Thoracic aorta (tissue), 2 donors: Measurements from ENCODE around the gene GLUL. TPM values are rescaled to one million over a fixed set of nuclear protein-coding genes. Genes with fewer than 3 reads are reported as not detected.
A peak's percentile ranks its signal among the peaks of the same experiment; 100 is the strongest.

Experiments
- ATAC-seq: fragments of 150-250 bp; one replicate; pipeline ENCODE4 v1.8.0; 2017; ENCODE audit warnings: low read depth; ENCODE audit not compliant: insufficient number of reproducible peaks, low FRiP score
- DNase-seq: peaks from one replicate; pipeline ENCODE4 v3.0.0-alpha.2; 2020; ENCODE audit warnings: low spot score
- H3K27ac ChIP-seq, 2 donors: fragments of 200-600 bp; sonication (generic); 1 replicate in 1 of 2; 2 replicates in 1 of 2; pipeline ENCODE4 v1.5.1; 2016; ENCODE audit warnings: mild to moderate bottlenecking in 2 of 2, moderate library complexity in 2 of 2
- H3K27me3 ChIP-seq: fragments of 200-600 bp; sonication (generic); replicated peaks from 2 replicates; pipeline ENCODE4 v1.6.0; 2016; ENCODE audit warnings: mild to moderate bottlenecking; ENCODE audit not compliant: insufficient read depth
- H3K36me3 ChIP-seq: fragments of 200-600 bp; sonication (generic); one replicate; pipeline ENCODE4 v1.5.1; 2016
- H3K4me1 ChIP-seq, 2 donors: fragments of 200-600 bp; sonication (generic); 1 replicate in 1 of 2; 2 replicates in 1 of 2; pipeline versions ENCODE4 v1.5.1 to v1.6.0; 2016; ENCODE audit warnings: low read depth in 2 of 2, mild to moderate bottlenecking in 1 of 2; ENCODE audit not compliant: control insufficient read depth in 1 of 2
- H3K4me3 ChIP-seq: fragments of 200-600 bp; sonication (generic); 2 replicates; pipeline ENCODE4 v1.5.1; 2016; ENCODE audit warnings: mild to moderate bottlenecking
- H3K9me3 ChIP-seq: fragments of 200-600 bp; sonication (generic); 2 replicates; pipeline ENCODE4 v1.5.1; 2016
- total RNA-seq, 2 donors: library from RNA; depleted of rRNA; stranded (reverse); fragments of >200 nt; gene quantifications; one replicate each; pipeline versions ENCODE4 v1.1.0 to v1.2.3, GENCODE V29; 2016
- TF ChIP-seq, protein P1 (sequence below): fragments of 200-600 bp; sonication (generic); IDR thresholded peaks from one replicate; pipeline ENCODE4 v1.5.1; 2019; ENCODE audit warnings: antibody characterized with exemption

Gene GLUL
- total RNA-seq, 2 donors from 2014 or later: 705 to 998 TPM

DNA sequence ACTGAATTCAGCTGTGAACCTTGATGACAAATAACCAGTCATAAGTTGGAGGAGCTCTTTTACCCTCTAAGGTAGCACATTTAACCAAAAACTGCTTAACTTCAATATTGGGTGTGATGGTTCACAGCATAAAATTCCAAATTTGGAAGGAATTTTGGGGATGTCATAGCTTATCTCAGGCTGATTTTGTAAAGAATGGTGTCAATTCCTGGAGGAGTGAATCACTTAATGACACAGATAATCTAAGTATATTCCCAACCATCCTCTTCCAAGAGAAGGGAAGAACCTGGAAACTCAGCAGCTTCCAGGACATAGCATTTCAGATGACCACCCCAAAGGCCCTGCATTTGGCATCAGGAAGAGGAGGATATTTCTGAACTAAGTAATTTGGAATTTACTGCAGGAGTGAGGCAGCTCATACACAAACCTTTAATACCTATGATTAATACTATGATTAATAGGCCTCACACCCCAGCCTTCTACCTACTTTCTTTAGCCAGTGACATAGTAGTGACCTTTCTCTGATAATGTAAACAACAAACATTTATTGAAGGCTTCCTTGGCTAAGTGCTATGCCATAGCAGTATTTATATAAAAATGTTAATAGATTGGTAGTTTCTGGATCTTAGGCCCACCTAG, 14.5 kb downstream of the GLUL start:
- Histone ChIP-seq H3K4me3 (no peak overlapping the region), H3K4me1 (peaks cover 0 to 2% of the 10 kb centered on the region in 2 donors), H3K9me3 (no peaks in the 10 kb centered on the region), H3K36me3 (peaks cover 6% of the 10 kb centered on the region), H3K27ac (no peak overlapping the region), H3K27me3 (no peaks in the 10 kb centered on the region)
- ATAC-seq (no peak), DNase-seq (no peak)
- TF ChIP-seq, protein P1, sequence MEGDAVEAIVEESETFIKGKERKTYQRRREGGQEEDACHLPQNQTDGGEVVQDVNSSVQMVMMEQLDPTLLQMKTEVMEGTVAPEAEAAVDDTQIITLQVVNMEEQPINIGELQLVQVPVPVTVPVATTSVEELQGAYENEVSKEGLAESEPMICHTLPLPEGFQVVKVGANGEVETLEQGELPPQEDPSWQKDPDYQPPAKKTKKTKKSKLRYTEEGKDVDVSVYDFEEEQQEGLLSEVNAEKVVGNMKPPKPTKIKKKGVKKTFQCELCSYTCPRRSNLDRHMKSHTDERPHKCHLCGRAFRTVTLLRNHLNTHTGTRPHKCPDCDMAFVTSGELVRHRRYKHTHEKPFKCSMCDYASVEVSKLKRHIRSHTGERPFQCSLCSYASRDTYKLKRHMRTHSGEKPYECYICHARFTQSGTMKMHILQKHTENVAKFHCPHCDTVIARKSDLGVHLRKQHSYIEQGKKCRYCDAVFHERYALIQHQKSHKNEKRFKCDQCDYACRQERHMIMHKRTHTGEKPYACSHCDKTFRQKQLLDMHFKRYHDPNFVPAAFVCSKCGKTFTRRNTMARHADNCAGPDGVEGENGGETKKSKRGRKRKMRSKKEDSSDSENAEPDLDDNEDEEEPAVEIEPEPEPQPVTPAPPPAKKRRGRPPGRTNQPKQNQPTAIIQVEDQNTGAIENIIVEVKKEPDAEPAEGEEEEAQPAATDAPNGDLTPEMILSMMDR: no peak

DNA sequence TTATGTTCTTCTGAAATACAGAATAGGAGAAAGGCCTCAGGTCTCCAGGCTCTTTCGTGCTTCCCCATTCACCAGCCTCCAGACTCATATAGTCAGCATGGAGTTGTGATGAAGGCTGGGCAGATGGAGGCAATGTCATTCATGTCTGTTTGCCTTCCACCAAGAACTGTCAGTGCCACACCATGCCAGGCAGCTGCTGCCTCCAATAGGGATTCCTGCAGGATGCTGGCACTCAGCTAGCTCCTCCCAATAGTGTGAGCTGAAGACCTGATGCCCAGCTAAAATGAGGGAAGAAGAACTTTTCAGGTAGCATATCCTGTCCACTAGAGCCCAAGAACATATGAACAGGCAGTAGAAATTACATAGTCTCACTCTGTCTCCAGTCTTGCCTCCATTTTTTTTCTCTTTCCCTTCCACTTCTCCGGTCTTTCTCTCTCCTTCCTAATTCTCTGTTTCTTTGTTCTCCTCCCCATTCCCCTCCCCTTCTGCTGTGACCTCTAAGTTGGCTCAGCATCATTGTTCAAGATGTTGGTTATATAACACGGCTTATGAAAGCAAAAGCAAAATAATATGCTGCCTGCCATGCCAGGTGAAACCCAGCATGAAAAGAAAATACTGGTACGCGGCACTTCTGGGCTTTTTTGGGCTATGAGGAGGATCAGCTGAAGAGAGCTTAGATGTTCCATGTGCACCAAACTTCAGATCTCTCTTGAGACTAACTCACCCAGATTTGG, 17.3 kb downstream of the GLUL start:
- H3K27me3 ChIP-seq: no peaks in the 10 kb centered on the region
- peaks cover 2 to 5% of the 10 kb centered on the region in 2 donors for H3K4me1 ChIP-seq
- no peaks in the 10 kb centered on the region for H3K9me3 ChIP-seq
- ATAC-seq: no peak
- TF ChIP-seq, protein P1: no peak
- DNase-seq: no peak
- no peaks in the 10 kb centered on the region for H3K36me3 ChIP-seq
- H3K27ac ChIP-seq: no peak overlapping the region
- H3K4me3 ChIP-seq: peak overlapping the region; percentile 39

DNA sequence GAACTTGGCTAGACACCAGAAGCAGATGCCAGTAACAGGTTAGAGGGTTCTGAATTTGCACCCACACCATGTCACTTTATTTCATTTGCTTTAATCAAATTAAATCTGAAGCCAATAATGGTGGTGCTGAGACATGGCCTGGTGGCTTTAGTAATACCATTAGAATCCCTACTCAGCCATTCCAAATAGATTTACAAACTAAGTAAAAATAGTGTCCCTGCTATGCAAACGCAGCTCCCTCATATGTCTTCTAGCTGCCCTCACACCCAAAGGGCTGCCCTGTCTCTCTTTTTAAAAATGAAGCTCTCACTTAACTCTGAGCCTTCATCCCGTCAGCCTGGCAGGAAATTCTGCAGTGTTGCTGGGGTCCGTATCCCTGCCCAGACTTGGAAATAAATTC, 21.1 kb downstream of the GLUL start:
- peaks cover 8 to 21% of the 10 kb centered on the region in 2 donors for H3K4me1 ChIP-seq
- H3K27me3 ChIP-seq: no peaks in the 10 kb centered on the region
- DNase-seq (no peak), ATAC-seq (no peak)
- TF ChIP-seq, protein P1: no peak
- H3K27ac ChIP-seq: no peak overlapping the region
- no peaks in the 10 kb centered on the region for H3K36me3 ChIP-seq
- no peaks in the 10 kb centered on the region for H3K9me3 ChIP-seq
- H3K4me3 ChIP-seq: no peak overlapping the region

DNA sequence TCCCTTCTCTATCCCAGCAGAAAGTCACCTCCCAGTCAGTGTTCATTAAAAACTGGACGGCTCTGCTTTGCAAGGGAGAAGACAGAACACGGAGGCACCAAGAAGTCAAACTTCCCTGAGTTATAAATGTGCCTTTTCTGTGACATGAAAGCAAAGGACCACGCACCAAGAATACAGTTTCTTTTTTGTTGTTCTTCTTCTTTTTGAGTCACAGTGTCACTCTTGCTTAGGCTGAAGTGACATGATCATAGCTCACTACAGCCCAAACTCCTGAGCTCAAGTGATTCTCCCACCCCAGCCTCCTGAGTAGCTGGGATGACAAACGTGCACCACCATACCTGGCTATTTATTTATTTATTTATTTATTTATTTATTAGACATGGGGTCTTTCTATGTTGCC, 22.7 kb downstream of the GLUL start:
- ATAC-seq: no peak
- TF ChIP-seq, protein P1: no peak
- DNase-seq: no peak
- H3K36me3 ChIP-seq: no peaks in the 10 kb centered on the region
- H3K4me3 ChIP-seq: no peak overlapping the region
- H3K4me1 ChIP-seq: peaks cover 5 to 21% of the 10 kb centered on the region in 2 donors
- H3K9me3 ChIP-seq: no peaks in the 10 kb centered on the region
- no peak overlapping the region for H3K27ac ChIP-seq
- no peaks in the 10 kb centered on the region for H3K27me3 ChIP-seq

DNA sequence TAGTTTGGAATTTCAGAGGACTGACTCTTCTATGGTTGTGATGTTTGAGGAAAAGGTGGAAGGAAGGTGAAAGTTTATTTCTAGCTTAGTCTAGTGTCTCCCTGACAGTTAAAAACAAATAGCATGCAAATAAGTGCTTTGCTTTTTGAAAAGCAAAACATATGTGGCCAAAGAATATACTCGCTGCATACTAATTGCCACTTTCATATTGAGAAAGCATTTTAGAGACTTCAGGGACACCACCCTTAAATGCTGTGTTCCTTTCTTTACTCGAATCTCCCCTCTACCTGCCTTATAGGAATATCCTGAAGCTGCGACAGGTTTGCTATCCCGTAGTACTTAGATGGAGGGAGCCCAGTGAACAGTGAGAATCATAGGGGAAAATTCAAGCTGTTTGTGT, 23.2 kb downstream of the GLUL start:
- H3K4me1 ChIP-seq: peaks cover 5 to 21% of the 10 kb centered on the region in 2 donors
- no peak overlapping the region for H3K27ac ChIP-seq
- ATAC-seq (no peak), DNase-seq (no peak)
- no peaks in the 10 kb centered on the region for H3K9me3 ChIP-seq
- H3K27me3 ChIP-seq: no peaks in the 10 kb centered on the region
- no peak overlapping the region for H3K4me3 ChIP-seq
- TF ChIP-seq, protein P1: no peak
- no peaks in the 10 kb centered on the region for H3K36me3 ChIP-seq
